GM21576 (cell line): Measurements from ENCODE around the gene PRAC2.

Experiments used
- ATAC-seq: cut with Tn5 transposase; IDR thresholded peaks from one replicate; pipeline ENCODE4 v1.9.1; 2021; ENCODE audit warnings: mild to moderate bottlenecking, moderate library complexity; ENCODE audit not compliant: unreplicated experiment

The PRAC2 gene

GRCh38 chr17:48752399-48753288 lies 29.7 kb downstream of the PRAC2 start:
- no peak for ATAC-seq

DNA sequence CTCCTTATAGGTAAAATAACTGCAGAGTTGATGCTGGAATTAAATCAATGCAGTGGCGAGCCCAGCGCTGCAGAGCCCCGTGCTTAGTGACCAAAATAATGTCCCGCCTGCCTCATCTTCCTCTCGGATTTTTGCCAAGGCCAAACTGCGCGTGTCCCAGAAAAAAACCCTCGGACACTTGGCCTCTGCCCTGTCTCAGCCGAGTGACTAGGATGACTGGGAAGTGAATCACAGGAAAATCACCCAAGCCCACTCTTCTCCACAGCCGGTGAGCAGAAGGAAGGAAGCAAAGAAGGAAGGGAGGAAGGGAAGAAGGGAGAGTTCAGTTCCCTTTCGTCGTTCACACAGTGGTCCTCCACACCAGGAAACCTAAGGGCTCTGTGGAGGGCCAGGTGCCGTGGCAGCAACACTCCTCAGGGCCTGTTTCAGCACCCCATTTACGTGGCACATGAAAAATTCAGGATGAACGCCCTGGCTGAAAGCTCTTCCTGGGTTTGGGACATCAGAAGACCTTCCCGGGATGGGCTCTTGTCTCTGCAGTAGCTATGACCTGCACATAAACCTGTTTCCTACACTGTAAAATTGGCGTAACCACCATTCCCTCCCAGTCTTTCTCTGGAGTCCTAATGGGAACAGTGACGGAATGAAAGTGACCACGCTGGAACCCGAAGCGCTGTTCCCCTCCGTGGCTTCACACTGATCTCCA lies 31.0 kb downstream of the PRAC2 start:
- ATAC-seq: no peak

DNA sequence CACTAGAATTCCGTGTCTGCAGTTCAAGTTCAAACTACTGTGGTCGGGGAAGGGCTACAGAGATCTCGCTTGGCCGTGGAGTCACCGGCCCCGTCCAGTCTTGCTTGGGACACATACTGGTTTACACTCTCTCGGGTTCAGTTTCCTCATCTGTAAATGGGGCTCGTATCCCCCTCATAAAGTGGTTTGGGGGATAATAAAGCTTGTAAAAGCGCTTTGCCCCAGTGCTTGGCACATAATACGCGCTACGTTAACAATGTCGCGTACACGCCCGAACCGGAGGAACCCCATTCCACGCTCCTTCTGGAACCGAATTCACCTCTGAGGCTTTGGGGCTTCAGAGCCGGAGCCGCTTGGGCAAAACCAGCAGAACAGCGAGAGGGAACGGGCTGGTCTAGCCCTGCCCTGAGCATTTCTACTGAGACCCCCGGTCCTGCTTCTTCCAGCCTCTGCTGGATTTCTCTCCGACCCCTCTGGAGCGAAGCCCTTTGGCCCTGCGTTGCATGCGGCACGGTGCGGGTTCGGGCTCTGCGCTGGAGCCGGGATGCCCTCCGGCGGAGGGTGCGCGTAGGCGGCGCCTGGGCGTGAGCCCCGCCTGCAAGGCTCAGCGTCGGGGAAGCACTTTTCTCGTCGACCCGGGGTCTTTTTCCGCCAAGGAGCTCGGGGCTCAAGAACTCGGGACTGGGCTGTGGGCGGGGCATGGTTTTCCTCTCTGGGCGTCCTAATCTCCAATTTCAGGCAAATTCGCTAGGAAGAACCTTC lies 31.7 kb downstream of the PRAC2 start:
- no peak for ATAC-seq

GRCh38 chr17:48755356-48755755 lies 32.4 kb downstream of the PRAC2 start:
- no peak for ATAC-seq

DNA sequence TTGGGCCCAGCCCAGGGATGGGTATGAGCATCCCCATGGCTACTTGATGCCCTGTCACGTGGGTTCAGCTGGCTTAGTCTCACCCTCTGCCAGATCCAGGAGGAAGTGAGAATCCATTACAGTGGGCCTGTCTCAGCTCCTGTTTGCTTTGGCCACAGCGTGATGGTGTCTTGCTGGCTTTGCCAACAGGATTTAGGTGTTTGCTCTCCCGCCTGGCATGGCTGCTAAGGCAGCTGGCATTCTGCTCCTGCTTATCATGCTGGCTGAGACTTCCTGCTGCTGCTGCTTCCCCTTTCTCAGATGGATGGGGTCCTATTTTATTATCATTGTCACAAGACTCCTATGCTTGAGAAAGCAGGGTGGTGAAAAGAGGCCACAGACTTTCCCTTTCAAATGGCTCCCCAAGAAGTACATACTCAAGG lies 33.9 kb downstream of the PRAC2 start:
- ATAC-seq: no peak

- no peak for ATAC-seq
Observed at GRCh38 chr17:48757524-48757961, 34.6 kb downstream of the PRAC2 start.

DNA sequence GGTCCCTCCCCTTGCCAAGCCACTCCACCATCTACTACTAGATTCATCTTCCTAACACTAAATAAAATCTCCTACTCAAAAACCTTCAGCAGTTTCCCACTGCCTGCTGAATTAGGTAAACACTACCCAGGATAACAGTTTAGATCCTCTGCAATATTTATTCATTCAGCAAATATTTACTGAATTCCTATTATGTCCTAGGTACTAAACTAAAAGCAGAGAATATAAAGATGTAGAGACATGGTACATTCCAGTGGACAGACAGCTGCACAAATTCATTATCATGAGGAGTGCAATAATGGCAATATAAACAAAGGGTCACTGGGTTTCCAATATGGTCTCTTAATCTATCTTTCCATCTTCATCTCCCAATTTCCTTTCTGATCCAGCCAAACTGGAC lies 36.3 kb downstream of the PRAC2 start:
- no peak for ATAC-seq

GRCh38 chr17:48760411-48760810 lies 37.4 kb downstream of the PRAC2 start:
- ATAC-seq: no peak

DNA sequence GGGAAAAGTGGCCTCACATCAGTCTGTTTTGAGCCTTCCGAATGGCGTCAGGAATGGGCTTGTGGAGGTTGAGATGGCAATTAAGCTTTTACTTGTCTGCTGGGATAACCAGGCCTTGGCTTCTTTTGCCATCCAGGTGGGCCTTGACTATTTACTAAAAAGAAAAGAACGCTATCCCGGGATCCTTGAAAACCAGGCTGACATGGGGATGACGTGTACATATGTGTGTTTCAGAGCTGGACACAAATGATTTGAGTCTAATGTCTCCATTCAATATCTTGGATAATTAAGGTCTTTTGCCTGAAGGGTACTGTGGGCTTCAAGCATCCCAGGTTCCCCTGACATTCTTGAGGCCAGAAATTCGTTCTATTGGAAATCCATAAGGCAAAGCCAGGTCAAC lies 38.1 kb downstream of the PRAC2 start:
- no peak for ATAC-seq

- ATAC-seq: no peak
Observed at GRCh38 chr17:48767263-48767774, 44.3 kb downstream of the PRAC2 start.

DNA sequence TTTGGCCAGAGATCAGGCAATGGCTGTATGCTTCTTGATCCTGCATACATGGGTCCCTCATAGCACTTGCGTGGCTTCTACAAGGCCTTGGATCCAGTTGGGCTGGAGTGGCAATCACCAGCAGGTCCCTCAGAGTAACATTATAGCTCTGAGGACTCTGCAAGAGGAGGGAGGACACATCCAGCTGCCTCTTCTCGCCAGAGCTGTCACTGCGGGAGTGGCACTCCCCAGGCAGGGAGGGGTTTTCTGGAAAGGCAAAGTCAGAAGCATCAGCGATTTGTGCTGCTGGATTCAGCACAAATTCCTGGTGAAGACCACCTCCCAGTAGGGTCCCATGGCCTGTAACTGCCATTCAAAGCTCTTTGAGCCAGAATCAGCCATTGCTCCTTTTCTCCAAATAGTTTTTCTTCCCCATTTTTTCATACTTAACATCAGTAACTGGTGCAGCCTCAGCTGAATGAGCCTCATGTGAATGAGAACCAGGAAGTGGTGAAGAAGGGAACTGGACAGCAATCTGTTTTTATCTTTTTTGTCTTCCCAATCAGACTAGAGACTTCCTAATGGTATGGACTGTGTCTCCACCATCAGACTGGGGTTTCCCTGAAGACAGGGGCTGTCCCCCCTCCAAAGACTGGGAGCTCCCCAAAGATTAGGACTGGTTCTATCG lies 46.2 kb downstream of the PRAC2 start:
- no peak for ATAC-seq

GRCh38 chr17:48770954-48771353 lies 48.0 kb downstream of the PRAC2 start:
- no peak for ATAC-seq

DNA sequence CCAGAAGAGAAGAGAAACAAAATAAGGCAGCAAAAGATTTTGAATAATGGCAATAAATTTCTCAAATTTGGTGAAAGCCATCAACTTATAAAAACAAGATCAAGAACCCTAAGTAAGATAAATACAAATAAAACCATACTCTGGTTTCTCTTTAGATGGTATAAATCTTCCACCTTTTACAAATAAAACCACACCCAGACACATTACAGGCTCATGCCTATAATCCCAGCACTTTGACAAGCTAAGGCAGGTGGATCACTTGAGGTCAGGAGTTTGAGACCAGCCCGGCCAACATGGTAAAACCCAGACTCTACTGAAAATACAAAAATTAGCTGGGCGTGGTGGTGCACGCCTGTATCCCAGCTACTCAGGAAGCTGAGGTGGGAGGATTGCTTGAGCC lies 50.3 kb downstream of the PRAC2 start:
- no peak for ATAC-seq
